ENCODE results near the gene PEX14.

PEX14 gene

DNA sequence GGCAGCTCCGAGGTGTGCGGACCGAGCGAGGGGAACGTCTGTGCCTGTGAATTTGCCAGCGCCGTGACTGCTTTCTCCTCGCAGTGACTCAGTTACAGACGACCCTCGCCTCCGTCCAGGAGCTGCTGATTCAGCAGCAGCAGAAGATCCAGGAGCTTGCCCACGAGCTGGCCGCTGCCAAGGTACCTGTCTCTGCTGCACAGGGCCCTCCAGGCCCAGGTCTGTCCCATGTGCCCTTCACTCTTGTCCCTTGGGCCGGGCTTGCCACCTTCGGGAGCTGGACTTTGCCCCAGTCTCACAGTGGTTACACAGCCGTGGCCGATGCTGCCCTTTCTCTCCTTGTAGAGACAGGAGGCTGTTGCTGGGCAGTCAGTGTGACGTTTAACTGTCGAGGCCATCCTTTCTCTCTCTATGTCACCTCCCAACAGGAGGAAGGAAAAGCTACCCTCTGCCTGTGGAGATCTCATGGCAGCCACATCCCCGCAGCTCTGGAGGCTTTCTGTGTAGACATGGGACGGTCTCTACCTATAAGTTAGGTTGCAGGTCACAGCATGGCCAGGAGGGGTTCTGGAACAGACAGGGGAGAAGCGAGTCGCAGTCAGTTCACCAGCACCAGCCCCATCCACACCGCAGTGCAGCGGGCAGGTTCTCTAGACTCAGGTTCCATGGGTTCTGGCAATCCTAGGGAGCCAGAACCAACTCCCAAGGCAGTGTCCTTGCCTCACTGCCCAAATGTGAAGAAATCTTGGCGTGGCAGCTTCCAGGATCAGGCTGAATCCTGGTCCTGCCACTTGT is 149.7 kb downstream of the PEX14 start:
- Histone ChIP-seq H3K4me1 (ENCODE audit: low read length) (no peaks in the 10 kb centered on the region), H4K20me1 (ENCODE audit: insufficient read depth, low read length) (no peaks in the 10 kb centered on the region), H3K79me2 (ENCODE audit: low read length) (no peaks in the 10 kb centered on the region), H3K9ac (ENCODE audit: low read length) (no peak overlapping the region), H3K27ac (ENCODE audit: low read length) (no peak overlapping the region), H3K27me3 (ENCODE audit: low read depth, low read length) (no peaks in the 10 kb centered on the region), H2AFZ (ENCODE audit: low read depth, low read length) (no peak overlapping the region), H3K4me2 (ENCODE audit: low read length) (no peak overlapping the region), H3K9me3 (ENCODE audit: insufficient read depth, low read length) (no peaks in the 10 kb centered on the region), H3K36me3 (replicated peaks; ENCODE audit: low read depth, low read length) (no peaks in the 10 kb centered on the region), H3K4me3 (ENCODE audit: low read length) (no peak overlapping the region)
- TF ChIP-seq EZH2phosphoT487 (IDR thresholded peaks at IDR 0.05; ENCODE audit: low read depth): no peak
- TF ChIP-seq, protein P1, sequence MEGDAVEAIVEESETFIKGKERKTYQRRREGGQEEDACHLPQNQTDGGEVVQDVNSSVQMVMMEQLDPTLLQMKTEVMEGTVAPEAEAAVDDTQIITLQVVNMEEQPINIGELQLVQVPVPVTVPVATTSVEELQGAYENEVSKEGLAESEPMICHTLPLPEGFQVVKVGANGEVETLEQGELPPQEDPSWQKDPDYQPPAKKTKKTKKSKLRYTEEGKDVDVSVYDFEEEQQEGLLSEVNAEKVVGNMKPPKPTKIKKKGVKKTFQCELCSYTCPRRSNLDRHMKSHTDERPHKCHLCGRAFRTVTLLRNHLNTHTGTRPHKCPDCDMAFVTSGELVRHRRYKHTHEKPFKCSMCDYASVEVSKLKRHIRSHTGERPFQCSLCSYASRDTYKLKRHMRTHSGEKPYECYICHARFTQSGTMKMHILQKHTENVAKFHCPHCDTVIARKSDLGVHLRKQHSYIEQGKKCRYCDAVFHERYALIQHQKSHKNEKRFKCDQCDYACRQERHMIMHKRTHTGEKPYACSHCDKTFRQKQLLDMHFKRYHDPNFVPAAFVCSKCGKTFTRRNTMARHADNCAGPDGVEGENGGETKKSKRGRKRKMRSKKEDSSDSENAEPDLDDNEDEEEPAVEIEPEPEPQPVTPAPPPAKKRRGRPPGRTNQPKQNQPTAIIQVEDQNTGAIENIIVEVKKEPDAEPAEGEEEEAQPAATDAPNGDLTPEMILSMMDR (IDR thresholded peaks at IDR 0.05; ENCODE audit: low read depth, low read length): no peak

DNA sequence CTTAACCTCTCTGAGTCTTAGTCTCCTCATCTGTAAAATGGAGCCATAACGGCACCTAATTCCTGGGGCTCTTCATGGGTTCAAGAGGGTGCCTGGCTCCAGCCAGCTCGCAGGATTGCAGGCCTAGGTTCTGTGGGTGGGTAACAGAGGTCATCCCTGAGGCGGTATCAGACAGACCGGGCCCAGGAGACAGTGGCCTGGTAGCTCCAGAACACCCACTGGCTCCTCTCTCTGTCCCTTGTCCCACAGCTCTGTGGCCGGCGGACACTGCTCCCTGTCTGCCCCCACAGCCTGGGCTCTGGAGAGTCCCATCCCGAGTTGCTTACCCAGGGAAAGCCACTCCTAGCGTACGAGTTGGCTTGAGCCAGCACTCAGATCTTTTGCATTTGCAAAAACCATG is 150.3 kb downstream of the PEX14 start:
- H3K4me2 ChIP-seq (ENCODE audit: low read length): no peak overlapping the region
- TF ChIP-seq EZH2phosphoT487 (IDR thresholded peaks at IDR 0.05; ENCODE audit: low read depth): no peak
- TF ChIP-seq, protein P1 (IDR thresholded peaks at IDR 0.05; ENCODE audit: low read depth, low read length): no peak
- no peak overlapping the region for H3K4me3 ChIP-seq (ENCODE audit: low read length)
- H3K27me3 ChIP-seq (ENCODE audit: low read depth, low read length): no peaks in the 10 kb centered on the region
- no peaks in the 10 kb centered on the region for H3K36me3 ChIP-seq (replicated peaks; ENCODE audit: low read depth, low read length)
- no peak overlapping the region for H3K27ac ChIP-seq (ENCODE audit: low read length)
- H4K20me1 ChIP-seq (ENCODE audit: insufficient read depth, low read length): no peaks in the 10 kb centered on the region
- no peak overlapping the region for H3K9ac ChIP-seq (ENCODE audit: low read length)
- H3K79me2 ChIP-seq (ENCODE audit: low read length): no peaks in the 10 kb centered on the region
- no peaks in the 10 kb centered on the region for H3K9me3 ChIP-seq (ENCODE audit: insufficient read depth, low read length)
- H2AFZ ChIP-seq (ENCODE audit: low read depth, low read length): no peak overlapping the region
- no peaks in the 10 kb centered on the region for H3K4me1 ChIP-seq (ENCODE audit: low read length)

DNA sequence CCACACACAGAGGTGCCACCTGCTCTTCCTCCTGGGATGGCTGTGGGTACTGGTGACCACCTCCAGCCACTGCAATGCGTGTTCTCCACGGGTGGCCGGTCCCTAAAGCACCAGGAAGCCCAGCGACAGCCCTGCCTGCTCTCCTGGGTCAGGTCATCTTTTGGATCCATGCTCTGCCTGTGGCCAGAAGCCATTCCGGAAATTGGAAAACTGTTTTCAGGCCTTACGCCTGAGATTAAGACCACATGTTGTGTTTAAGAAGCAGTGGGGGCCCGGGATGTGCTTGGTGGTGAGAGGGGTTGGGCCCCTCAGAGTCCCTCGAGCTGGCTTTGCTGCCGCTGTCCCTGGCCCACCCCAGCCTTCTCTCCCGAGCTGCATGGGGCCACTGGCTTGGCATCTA is 150.8 kb downstream of the PEX14 start:
- H3K27ac ChIP-seq (ENCODE audit: low read length): no peak overlapping the region
- H4K20me1 ChIP-seq (ENCODE audit: insufficient read depth, low read length): no peaks in the 10 kb centered on the region
- no peak overlapping the region for H3K9ac ChIP-seq (ENCODE audit: low read length)
- H3K9me3 ChIP-seq (ENCODE audit: insufficient read depth, low read length): no peaks in the 10 kb centered on the region
- H3K79me2 ChIP-seq (ENCODE audit: low read length): no peaks in the 10 kb centered on the region
- no peak overlapping the region for H3K4me2 ChIP-seq (ENCODE audit: low read length)
- no peaks in the 10 kb centered on the region for H3K36me3 ChIP-seq (replicated peaks; ENCODE audit: low read depth, low read length)
- no peaks in the 10 kb centered on the region for H3K4me1 ChIP-seq (ENCODE audit: low read length)
- no peak overlapping the region for H2AFZ ChIP-seq (ENCODE audit: low read depth, low read length)
- H3K4me3 ChIP-seq (ENCODE audit: low read length): no peak overlapping the region
- H3K27me3 ChIP-seq (ENCODE audit: low read depth, low read length): no peaks in the 10 kb centered on the region
- no peak for TF ChIP-seq EZH2phosphoT487 (IDR thresholded peaks at IDR 0.05; ENCODE audit: low read depth)
- TF ChIP-seq, protein P1 (IDR thresholded peaks at IDR 0.05; ENCODE audit: low read depth, low read length): no peak

DNA sequence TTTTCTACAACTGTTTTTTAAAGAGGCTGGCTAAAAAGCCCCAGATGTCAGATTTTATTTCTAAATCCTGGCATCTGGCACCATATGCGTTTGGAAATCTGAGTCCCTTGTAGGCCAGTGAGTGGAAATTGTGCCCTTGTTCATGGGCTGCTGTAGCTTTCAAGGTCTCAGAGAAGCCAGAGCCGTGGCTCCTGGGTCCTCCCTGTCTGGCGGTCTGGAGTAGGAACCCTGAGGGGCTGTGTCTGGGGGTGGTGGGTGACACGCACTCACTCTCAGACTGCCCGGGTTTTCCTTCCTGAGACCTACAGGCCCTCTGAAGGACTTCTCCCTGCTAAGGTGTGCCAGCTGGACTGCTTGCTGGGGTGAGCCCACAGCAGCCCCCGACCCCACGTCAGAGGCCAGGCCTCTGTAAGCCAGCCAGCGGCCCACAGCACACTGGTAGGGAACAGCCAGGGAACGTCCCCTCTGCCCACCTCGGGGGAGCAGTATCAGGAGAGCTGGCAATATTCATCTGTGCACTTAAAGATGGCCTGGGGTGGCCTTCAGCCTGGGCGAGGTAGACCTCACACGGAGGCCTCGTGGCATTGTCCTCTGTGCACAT is 151.5 kb downstream of the PEX14 start:
- Histone ChIP-seq H3K9me3 (ENCODE audit: insufficient read depth, low read length) (no peaks in the 10 kb centered on the region), H3K4me2 (ENCODE audit: low read length) (no peak overlapping the region), H2AFZ (ENCODE audit: low read depth, low read length) (no peak overlapping the region), H3K4me3 (ENCODE audit: low read length) (no peak overlapping the region), H3K9ac (ENCODE audit: low read length) (no peak overlapping the region), H3K36me3 (replicated peaks; ENCODE audit: low read depth, low read length) (no peaks in the 10 kb centered on the region), H3K27ac (ENCODE audit: low read length) (no peak overlapping the region), H3K79me2 (ENCODE audit: low read length) (no peaks in the 10 kb centered on the region), H3K4me1 (ENCODE audit: low read length) (no peaks in the 10 kb centered on the region), H3K27me3 (ENCODE audit: low read depth, low read length) (no peaks in the 10 kb centered on the region), H4K20me1 (ENCODE audit: insufficient read depth, low read length) (no peaks in the 10 kb centered on the region)
- TF ChIP-seq EZH2phosphoT487 (IDR thresholded peaks at IDR 0.05; ENCODE audit: low read depth): no peak
- TF ChIP-seq, protein P1 (IDR thresholded peaks at IDR 0.05; ENCODE audit: low read depth, low read length): no peak

Measured in OCI-LY3 (cell line).